AG09309 (cell line): Measurements from ENCODE around the gene FADD.

ENCODE experiments used
- DNase-seq: peaks from one replicate; pipeline ENCODE4 v3.0.0-alpha.2; 2010; ENCODE audit warnings: low read depth
- H3K4me3 ChIP-seq: 2 replicates; pipeline ENCODE4 v1.5.1; 2011; ENCODE audit warnings: mild to moderate bottlenecking, low read depth, low read length, moderate library complexity; ENCODE audit not compliant: control insufficient read depth
- CTCF ChIP-seq: IDR thresholded peaks from 2 replicates; pipeline ENCODE4 v1.5.1; 2011; ENCODE audit warnings: mild to moderate bottlenecking, low read depth, low read length, inconsistent platforms; ENCODE audit not compliant: insufficient read depth, control insufficient read depth; ENCODE audit errors: missing control alignments

The FADD gene

GRCh38 chr11:70241709-70242108 is 38.6 kb downstream of the FADD start:
- TF ChIP-seq CTCF: no peak
- H3K4me3 ChIP-seq: no peak overlapping the region
- DNase-seq: no peak

- TF ChIP-seq CTCF: no peak
- no peak for DNase-seq
- H3K4me3 ChIP-seq: no peak overlapping the region
Measured at GRCh38 chr11:70242885-70243284, 39.8 kb downstream of the FADD start.

GRCh38 chr11:70243912-70244652 is 41.0 kb downstream of the FADD start:
- DNase-seq: no peak
- no peak for TF ChIP-seq CTCF

GRCh38 chr11:70244698-70245097 is 41.6 kb downstream of the FADD start:
- TF ChIP-seq CTCF: no peak
- H3K4me3 ChIP-seq: no peak overlapping the region
- peak; percentile 52 for DNase-seq

More at GRCh38 chr11:70243912-70244652, 41.0 kb downstream of the FADD start:
- H3K4me3 ChIP-seq: no peak overlapping the region

GRCh38 chr11:70246196-70246595 is 43.1 kb downstream of the FADD start:
- H3K4me3 ChIP-seq: no peak overlapping the region
- no peak for TF ChIP-seq CTCF
- DNase-seq: no peak

- DNase-seq: no peak
- no peak for TF ChIP-seq CTCF
- H3K4me3 ChIP-seq: no peak overlapping the region
Measured at GRCh38 chr11:70247042-70247709, 44.1 kb downstream of the FADD start.

- H3K4me3 ChIP-seq: no peak overlapping the region
- DNase-seq: no peak
- TF ChIP-seq CTCF: no peak
Measured at GRCh38 chr11:70247710-70248072, 44.6 kb downstream of the FADD start.
